Suprapubic skin (tissue), 4 donors: ENCODE results near the gene SLC6A12. TPM values are rescaled to one million over a fixed set of nuclear protein-coding genes. Genes with fewer than 3 reads are reported as not detected.

Source experiments
- DNase-seq, 2 donors: peaks; one replicate each; pipeline ENCODE4 v3.0.0-alpha.2; 2019; ENCODE audit warnings: low spot score in 2 of 2
- H3K27ac ChIP-seq: fragments of 200-600 bp; sonication (generic); one replicate; pipeline ENCODE4 v1.5.1; 2019
- H3K27me3 ChIP-seq: fragments of 200-600 bp; sonication (generic); one replicate; pipeline ENCODE4 v1.5.1; 2019
- H3K36me3 ChIP-seq: fragments of 200-600 bp; sonication (generic); one replicate; pipeline ENCODE4 v1.5.1; 2019
- H3K4me1 ChIP-seq: fragments of 200-600 bp; sonication (generic); one replicate; pipeline ENCODE4 v1.5.1; 2019
- H3K4me3 ChIP-seq: fragments of 200-600 bp; sonication (generic); one replicate; pipeline ENCODE4 v1.5.1; 2019; ENCODE audit warnings: mild to moderate bottlenecking
- H3K9me3 ChIP-seq: fragments of 200-600 bp; sonication (generic); one replicate; pipeline ENCODE4 v1.5.1; 2019
- CTCF ChIP-seq, 2 donors: fragments of 200-600 bp in 1 of 2; fragments of 450-650 bp in 1 of 2; sonication (generic) in 1 of 2; IDR thresholded peaks; one replicate each; pipeline ENCODE4 v1.5.1; 2016 to 2019; ENCODE audit warnings: antibody characterized with exemption in 2 of 2, mild to moderate bottlenecking in 1 of 2, moderate library complexity in 1 of 2
- EP300 ChIP-seq: sonication (generic); formaldehyde crosslinking; IDR thresholded peaks from one replicate; pipeline ENCODE4 v1.6.1; 2017; ENCODE audit warnings: antibody characterized with exemption
- POLR2A ChIP-seq, 2 donors: fragments of 450-650 bp; IDR thresholded peaks; one replicate each; pipeline ENCODE4 v1.6.1; 2017; ENCODE audit warnings: antibody characterized with exemption in 2 of 2, mild to moderate bottlenecking in 2 of 2, moderate library complexity in 2 of 2
- POLR2AphosphoS5 ChIP-seq, 3 donors: sonication (generic); formaldehyde crosslinking; IDR thresholded peaks; one replicate each; pipeline ENCODE4 v1.6.1; 2017; ENCODE audit warnings: antibody characterized with exemption in 3 of 3
- WGBS: methylation state at CpG from one replicate; pipeline ENCODE4 v1.1.5; 2018; 5-methylcytosine and 5-hydroxymethylcytosine counted together
- total RNA-seq, 4 donors: library from RNA; depleted of rRNA; stranded (reverse); fragments of >200 nt; gene quantifications; one replicate each; pipeline ENCODE4 v1.1.0, GENCODE V29; 2016

SLC6A12 gene
- 1 to 10 TPM in 2 of 4 donors, not detected in 2; 3.1 to 6.0 TPM for total RNA-seq

- DNase-seq, result no peak
- Histone ChIP-seq H3K4me3 (peak within 1 kb of the TSS; percentile 20), H3K36me3 (no peaks in the 10 kb centered on the region), H3K27me3 (peaks cover 47% of the 10 kb centered on the region), H3K4me1 (peaks cover 13% of the 10 kb centered on the region), H3K9me3 (no peaks in the 10 kb centered on the region), H3K27ac (no peak within 1 kb of the TSS)
- WGBS, result 32% methylated on average over 14 of the region's 14 CpGs
- TF ChIP-seq POLR2AphosphoS5 (IDR thresholded peaks at IDR 0.05) (no peak), EP300 (no peak), POLR2A (IDR thresholded peaks at IDR 0.05) (no peak), CTCF (IDR thresholded peaks at IDR 0.05) (no peak)
Measured at GRCh38 chr12:214003-214741, at the start of gene SLC6A12. TSS of gene SLC6A12 (minus strand) at chr12:214157. CDS start at chr12:209986, 4,171 bp downstream.

GRCh38 chr12:263574-263973, 49.6 kb upstream of the SLC6A12 start:
- Histone ChIP-seq H3K27ac (no peak overlapping the region), H3K4me1 (no peaks in the 10 kb centered on the region), H3K27me3 (peaks cover 55% of the 10 kb centered on the region), H3K4me3 (no peak overlapping the region), H3K36me3 (no peaks in the 10 kb centered on the region), H3K9me3 (no peaks in the 10 kb centered on the region)
- no peak for DNase-seq
- 72% methylated on average over 9 of the region's 9 CpGs for WGBS
- no peak for TF ChIP-seq EP300

GRCh38 chr12:262817-263216, 48.9 kb upstream of the SLC6A12 start, which contains the start of gene SLC6A13:
TSS of gene SLC6A13 (minus strand) at chr12:262836. CDS start at chr12:260052, 2,784 bp downstream.
- H3K27me3 ChIP-seq, result peaks cover 59% of the 10 kb centered on the region
- WGBS, result 23% methylated on average over 7 of the region's 7 CpGs
- H3K4me3 ChIP-seq, result no peak within 1 kb of the TSS
- no peak for DNase-seq
- TF ChIP-seq CTCF (IDR thresholded peaks at IDR 0.05) (no peak), POLR2A (IDR thresholded peaks at IDR 0.05) (no peak), EP300 (no peak), POLR2AphosphoS5 (IDR thresholded peaks at IDR 0.05) (no peak)
- no peaks in the 10 kb centered on the region for H3K36me3 ChIP-seq
- no peaks in the 10 kb centered on the region for H3K4me1 ChIP-seq
- no peaks in the 10 kb centered on the region for H3K9me3 ChIP-seq
- H3K27ac ChIP-seq, result no peak within 1 kb of the TSS

DNA sequence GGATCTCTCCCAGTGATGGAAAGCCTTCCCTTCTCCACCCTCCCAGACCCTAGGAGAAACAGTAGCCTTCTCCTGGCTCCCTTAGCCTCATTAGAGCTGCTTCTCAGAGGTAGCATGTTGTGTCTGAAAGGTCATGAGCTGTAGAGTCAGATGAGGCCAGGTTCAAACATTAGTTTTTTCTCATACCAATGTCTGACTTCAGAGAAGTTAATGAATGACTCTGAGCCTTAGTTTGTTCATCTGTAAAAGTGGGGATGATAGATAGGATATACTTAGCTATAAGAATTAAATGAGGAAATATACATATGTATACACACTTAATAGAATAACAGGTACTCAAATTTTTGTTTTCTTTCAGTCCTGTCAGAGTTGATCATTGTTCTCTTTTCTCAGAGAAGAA, 48.2 kb upstream of the SLC6A12 start:
- no peak overlapping the region for H3K27ac ChIP-seq
- DNase-seq, result no peak
- no peaks in the 10 kb centered on the region for H3K36me3 ChIP-seq
- no peak overlapping the region for H3K4me3 ChIP-seq
- H3K4me1 ChIP-seq, result no peaks in the 10 kb centered on the region
- no peaks in the 10 kb centered on the region for H3K9me3 ChIP-seq
- no peak for TF ChIP-seq CTCF (IDR thresholded peaks at IDR 0.05)
- TF ChIP-seq POLR2A (IDR thresholded peaks at IDR 0.05), result no peak
- no peak for TF ChIP-seq EP300
- no peak for TF ChIP-seq POLR2AphosphoS5 (IDR thresholded peaks at IDR 0.05)
- H3K27me3 ChIP-seq, result peaks cover 66% of the 10 kb centered on the region

GRCh38 chr12:257521-258321, 43.8 kb upstream of the SLC6A12 start:
- H3K9me3 ChIP-seq, result no peaks in the 10 kb centered on the region
- no peak overlapping the region for H3K4me3 ChIP-seq
- peaks cover 51% of the 10 kb centered on the region for H3K27me3 ChIP-seq
- no peaks in the 10 kb centered on the region for H3K36me3 ChIP-seq
- no peaks in the 10 kb centered on the region for H3K4me1 ChIP-seq
- no peak overlapping the region for H3K27ac ChIP-seq
- no peak for TF ChIP-seq EP300
- DNase-seq, result no peak
- WGBS, result 66% methylated on average over 14 of the region's 14 CpGs

DNA sequence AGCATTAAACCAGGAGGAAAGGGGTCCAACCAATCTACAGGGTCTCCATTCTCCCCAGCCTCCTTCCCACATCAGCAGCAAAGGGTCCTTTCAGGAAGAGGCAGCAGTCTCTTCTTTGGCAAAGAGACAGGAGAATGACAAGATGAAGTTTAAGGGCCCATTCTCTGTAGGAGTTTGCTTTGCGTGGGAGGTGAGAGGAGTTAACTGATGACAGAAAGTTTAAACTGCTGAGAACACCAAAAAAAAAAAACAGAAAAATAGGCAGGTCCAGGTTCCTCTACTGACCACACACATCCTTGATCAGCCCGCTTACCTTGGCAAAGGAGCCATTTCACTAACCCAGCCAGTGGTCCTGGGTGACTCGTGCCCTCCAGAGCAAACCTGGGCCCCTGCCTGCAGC, 43.0 kb upstream of the SLC6A12 start:
- Histone ChIP-seq H3K27me3 (peaks cover 44% of the 10 kb centered on the region), H3K36me3 (no peaks in the 10 kb centered on the region), H3K4me1 (no peaks in the 10 kb centered on the region), H3K9me3 (no peaks in the 10 kb centered on the region), H3K4me3 (no peak overlapping the region), H3K27ac (no peak overlapping the region)
- 71% methylated on average over 3 of the region's 3 CpGs for WGBS
- no peak for DNase-seq
- no peak for TF ChIP-seq CTCF (IDR thresholded peaks at IDR 0.05)
